AG09309 (cell line): Measurements from ENCODE around the gene NBPF3.

Experiments
- DNase-seq: peaks from one replicate; pipeline ENCODE4 v3.0.0-alpha.2; 2010; ENCODE audit warnings: low read depth
- H3K4me3 ChIP-seq: 2 replicates; pipeline ENCODE4 v1.5.1; 2011; ENCODE audit warnings: mild to moderate bottlenecking, low read depth, low read length, moderate library complexity; ENCODE audit not compliant: control insufficient read depth
- TF ChIP-seq, protein P1 (sequence below): IDR thresholded peaks from 2 replicates; pipeline ENCODE4 v1.5.1; 2011; ENCODE audit warnings: mild to moderate bottlenecking, low read depth, low read length, inconsistent platforms; ENCODE audit not compliant: insufficient read depth, control insufficient read depth; ENCODE audit errors: missing control alignments

NBPF3 gene

DNA sequence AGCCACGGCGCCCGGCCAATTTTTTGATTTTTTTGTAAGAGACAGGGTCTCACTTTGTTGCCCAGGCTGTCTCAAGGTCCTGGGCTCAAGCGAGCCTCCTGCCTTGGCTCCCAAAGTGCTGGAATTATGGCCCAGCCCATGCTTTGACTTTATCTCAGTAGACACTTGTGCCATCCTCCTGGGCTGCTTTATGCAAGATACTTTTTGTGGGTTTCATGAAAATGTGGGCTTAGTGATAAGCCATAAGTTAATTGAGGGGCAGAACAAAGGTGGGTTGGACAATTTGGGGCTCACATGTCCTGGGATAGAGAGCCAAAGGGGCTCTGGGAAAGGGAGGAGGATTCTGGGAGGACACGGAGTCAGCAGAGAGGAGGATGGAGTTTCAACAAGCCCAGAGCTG is 91.3 kb downstream of the NBPF3 start:
- no peak for DNase-seq
- H3K4me3 ChIP-seq: no peak overlapping the region
- TF ChIP-seq, protein P1, sequence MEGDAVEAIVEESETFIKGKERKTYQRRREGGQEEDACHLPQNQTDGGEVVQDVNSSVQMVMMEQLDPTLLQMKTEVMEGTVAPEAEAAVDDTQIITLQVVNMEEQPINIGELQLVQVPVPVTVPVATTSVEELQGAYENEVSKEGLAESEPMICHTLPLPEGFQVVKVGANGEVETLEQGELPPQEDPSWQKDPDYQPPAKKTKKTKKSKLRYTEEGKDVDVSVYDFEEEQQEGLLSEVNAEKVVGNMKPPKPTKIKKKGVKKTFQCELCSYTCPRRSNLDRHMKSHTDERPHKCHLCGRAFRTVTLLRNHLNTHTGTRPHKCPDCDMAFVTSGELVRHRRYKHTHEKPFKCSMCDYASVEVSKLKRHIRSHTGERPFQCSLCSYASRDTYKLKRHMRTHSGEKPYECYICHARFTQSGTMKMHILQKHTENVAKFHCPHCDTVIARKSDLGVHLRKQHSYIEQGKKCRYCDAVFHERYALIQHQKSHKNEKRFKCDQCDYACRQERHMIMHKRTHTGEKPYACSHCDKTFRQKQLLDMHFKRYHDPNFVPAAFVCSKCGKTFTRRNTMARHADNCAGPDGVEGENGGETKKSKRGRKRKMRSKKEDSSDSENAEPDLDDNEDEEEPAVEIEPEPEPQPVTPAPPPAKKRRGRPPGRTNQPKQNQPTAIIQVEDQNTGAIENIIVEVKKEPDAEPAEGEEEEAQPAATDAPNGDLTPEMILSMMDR: no peak

- TF ChIP-seq, protein P1: no peak
- H3K4me3 ChIP-seq: no peak overlapping the region
- DNase-seq: no peak
Observed at GRCh38 chr1:21532496-21532895, 92.6 kb downstream of the NBPF3 start.

DNA sequence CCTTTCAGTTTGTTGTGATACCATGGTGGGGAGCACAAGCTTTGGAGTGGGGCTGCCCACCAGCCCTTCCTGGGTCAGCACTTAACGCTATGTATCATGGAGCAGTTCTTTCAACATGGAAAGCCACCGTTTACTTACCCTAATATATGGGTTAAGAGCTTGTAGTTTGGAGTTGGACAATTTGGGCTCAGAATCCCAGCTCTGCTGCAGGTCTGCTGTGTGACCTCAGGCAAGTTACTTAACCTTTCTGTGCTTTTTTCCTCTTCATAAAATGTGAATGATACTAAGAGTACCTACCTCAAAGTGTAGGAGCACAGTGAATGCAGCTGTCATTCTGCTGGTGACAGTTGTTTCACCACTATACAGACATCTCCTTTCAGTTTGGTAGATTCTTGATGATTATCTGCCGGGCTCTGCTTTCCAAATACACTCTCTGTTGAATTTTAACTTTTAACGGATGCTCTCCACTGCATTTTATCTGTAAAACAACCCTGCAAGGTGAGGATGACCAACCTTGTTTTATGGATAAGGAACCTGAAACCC is 93.1 kb downstream of the NBPF3 start:
- no peak for DNase-seq
- TF ChIP-seq, protein P1: no peak

GRCh38 chr1:21534146-21534545 is 94.2 kb downstream of the NBPF3 start:
- TF ChIP-seq, protein P1: no peak
- DNase-seq: no peak
- H3K4me3 ChIP-seq: no peak overlapping the region

More for the DNA sequence above, 93.1 kb downstream of the NBPF3 start:
- no peak overlapping the region for H3K4me3 ChIP-seq
